Globus pallidus (tissue), 1 donor: ENCODE data around the gene HECTD2.
"Not testable (repeated sequence)": the region's sequence is repeated elsewhere in the genome, so short reads cannot be mapped to it uniquely, and the experiment has no call there.

ENCODE experiments used
- DNase-seq: peaks from one replicate; pipeline ENCODE4 v3.0.0-alpha.2; 2015; ENCODE audit warnings: low spot score

The HECTD2 gene

GRCh38 chr10:91409869-91410637, at the start of gene HECTD2:
Gene HECTD2, plus strand, starts transcription at chr10:91410344. Its CDS starts 95 bp downstream, at chr10:91410439.
- peak; percentile 79 for DNase-seq

- no peak for DNase-seq
Measured at GRCh38 chr10:91360461-91360860, 49.7 kb upstream of the HECTD2 start.

GRCh38 chr10:91365519-91365918, 44.6 kb upstream of the HECTD2 start:
- DNase-seq, result not testable (repeated sequence)

GRCh38 chr10:91366704-91367103, 43.4 kb upstream of the HECTD2 start:
- DNase-seq, result no peak

- no peak for DNase-seq
Measured at GRCh38 chr10:91367127-91367531, 43.0 kb upstream of the HECTD2 start.

- DNase-seq, result no peak
Measured at GRCh38 chr10:91367558-91367957, 42.6 kb upstream of the HECTD2 start.

GRCh38 chr10:91369978-91370589, 40.1 kb upstream of the HECTD2 start:
- DNase-seq, result not testable (repeated sequence)

GRCh38 chr10:91374052-91374451, 36.1 kb upstream of the HECTD2 start:
- DNase-seq, result no peak

- no peak for DNase-seq
Measured at GRCh38 chr10:91378061-91378460, 32.1 kb upstream of the HECTD2 start.

- DNase-seq, result no peak
Measured at GRCh38 chr10:91380873-91381256, 29.3 kb upstream of the HECTD2 start.

- DNase-seq, result peak; percentile 24
Measured at GRCh38 chr10:91381257-91381891, 28.8 kb upstream of the HECTD2 start.

GRCh38 chr10:91385306-91386085, 24.6 kb upstream of the HECTD2 start:
- DNase-seq, result no peak

GRCh38 chr10:91389636-91390512, 20.3 kb upstream of the HECTD2 start:
- DNase-seq, result peak; percentile 50

- not testable (repeated sequence) for DNase-seq
Measured at GRCh38 chr10:91390513-91390825, 19.7 kb upstream of the HECTD2 start.

GRCh38 chr10:91391920-91392319, 18.2 kb upstream of the HECTD2 start:
- DNase-seq, result no peak

GRCh38 chr10:91406322-91406721, 3.8 kb upstream of the HECTD2 start:
- no peak for DNase-seq

- peak; percentile 78 for DNase-seq
Measured at GRCh38 chr10:91409069-91409868, 875 bp upstream of the HECTD2 start.

- DNase-seq, result no peak
Measured at GRCh38 chr10:91410638-91411371, 661 bp downstream of the HECTD2 start.

- no peak for DNase-seq
Measured at GRCh38 chr10:91411621-91412020, 1.5 kb downstream of the HECTD2 start.
